LNCaP clone FGC (cell line): Measurements from ENCODE around the gene LSP1.
"Not testable (repeated sequence)": the region's sequence is repeated elsewhere in the genome, so short reads cannot be mapped to it uniquely, and the experiment has no call there.

Experiments used
- DNase-seq: peaks from one replicate; pipeline ENCODE4 v3.0.0-alpha.2; 2011; ENCODE audit warnings: low read depth
- H3K4me3 ChIP-seq: 2 replicates; pipeline ENCODE4 v1.5.1; 2011; ENCODE audit warnings: mild to moderate bottlenecking, low read depth, low read length, control low read depth
- CTCF ChIP-seq: IDR thresholded peaks from 2 replicates; pipeline ENCODE4 v1.5.1; 2012; ENCODE audit warnings: mild to moderate bottlenecking; ENCODE audit not compliant: control insufficient read depth, insufficient read depth; ENCODE audit errors: extremely low read depth

The LSP1 gene

GRCh38 chr11:1852877-1853276 lies at the start of gene LSP1:
LSP1 (plus strand) TSS chr11:1853084; CDS start chr11:1853145, 61 bp downstream.
- H3K4me3 ChIP-seq, result no peak within 1 kb of the TSS

GRCh38 chr11:1803246-1803645 lies 49.6 kb upstream of the LSP1 start:
- no peak for DNase-seq
- TF ChIP-seq CTCF, result no peak
- H3K4me3 ChIP-seq, result no peak overlapping the region

More at GRCh38 chr11:1852877-1853276, at the start of gene LSP1:
- no peak for TF ChIP-seq CTCF
- DNase-seq, result no peak

- DNase-seq, H3K4me3 ChIP-seq: not testable (repeated sequence)
Measured at GRCh38 chr11:1803835-1804519, 48.9 kb upstream of the LSP1 start.

- no peak for TF ChIP-seq CTCF
- DNase-seq, result no peak
- H3K4me3 ChIP-seq, result no peak overlapping the region
Measured at GRCh38 chr11:1805525-1805924, 47.4 kb upstream of the LSP1 start.

GRCh38 chr11:1807264-1807995 lies 45.5 kb upstream of the LSP1 start:
- H3K4me3 ChIP-seq, result no peak overlapping the region
- no peak for TF ChIP-seq CTCF
- DNase-seq, result no peak

GRCh38 chr11:1810761-1811160 lies 42.1 kb upstream of the LSP1 start:
- H3K4me3 ChIP-seq, result no peak overlapping the region
- TF ChIP-seq CTCF, result no peak
- DNase-seq, result no peak

- no peak for DNase-seq
- no peak overlapping the region for H3K4me3 ChIP-seq
- no peak for TF ChIP-seq CTCF
Measured at GRCh38 chr11:1812274-1812673, 40.6 kb upstream of the LSP1 start.
